Naive thymus-derived CD4-positive, alpha-beta T cell (primary cell): ENCODE results near the gene TMEM150A. TPM values are rescaled to one million over a fixed set of nuclear protein-coding genes. Genes with fewer than 3 reads are reported as not detected.
"Not testable (repeated sequence)": the region's sequence is repeated elsewhere in the genome, so short reads cannot be mapped to it uniquely, and the experiment has no call there.

Experiments used
- ATAC-seq: fragments of 150-1000 bp; cut with Tn5 transposase; 2 replicates; pipeline ENCODE4 v1.10.0; 2021; ENCODE audit warnings: mild to moderate bottlenecking, moderate library complexity
- CTCF ChIA-PET: fragments of 350-600 bp; sonication (Branson Sonifier 250); formaldehyde crosslinking; loops from one replicate; lab custom pipeline; 2021; ENCODE audit warnings: antibody characterized with exemption; lab: Charles Lee
- POLR2A ChIA-PET: fragments of 350-600 bp; sonication (Branson Sonifier 250); formaldehyde crosslinking; loops from one replicate; lab custom pipeline; 2021; ENCODE audit warnings: antibody characterized with exemption, inconsistent platforms; lab: Charles Lee
- DNase-seq, 9 donors: peaks; one replicate each; pipeline versions ENCODE4 v3.0.0 to v3.0.0-alpha.2; 2020 to 2022; ENCODE audit warnings: mixed read lengths in 1 of 9
- H3K27ac ChIP-seq: one replicate; pipeline ENCODE4 v1.7.0; 2013; ENCODE audit warnings: mild to moderate bottlenecking, low read depth, low read length, moderate library complexity
- H3K27me3 ChIP-seq, 2 donors: one replicate each; pipeline ENCODE4 v1.7.0; 2013; ENCODE audit warnings: low read length in 2 of 2, mild to moderate bottlenecking in 2 of 2, moderate library complexity in 2 of 2; ENCODE audit not compliant: control insufficient read depth in 2 of 2, insufficient read depth in 2 of 2
- H3K36me3 ChIP-seq, 3 experiments: 1 replicate in 2 of 3; 2 replicates in 1 of 3; pipeline ENCODE4 v1.7.0; 2013; ENCODE audit warnings: low read length in 3 of 3, mild to moderate bottlenecking in 3 of 3, moderate library complexity in 1 of 3; ENCODE audit not compliant: insufficient read depth in 3 of 3, control insufficient read depth in 2 of 3
- H3K4me1 ChIP-seq, 2 donors: one replicate each; pipeline ENCODE4 v1.7.0; 2013; ENCODE audit warnings: low read length in 2 of 2, mild to moderate bottlenecking in 2 of 2, moderate library complexity in 1 of 2; ENCODE audit not compliant: control insufficient read depth in 2 of 2, insufficient read depth in 2 of 2
- H3K4me3 ChIP-seq: 2 replicates; pipeline ENCODE4 v1.7.0; 2013; ENCODE audit warnings: mild to moderate bottlenecking, low read length
- H3K9me3 ChIP-seq, 3 experiments: 1 replicate in 2 of 3; 2 replicates in 1 of 3; pipeline ENCODE4 v1.7.0; 2013; ENCODE audit warnings: low read length in 3 of 3; ENCODE audit not compliant: control insufficient read depth in 2 of 3
- H3K27ac Mint-ChIP-seq, 9 donors: one replicate each; pipeline ENCODE4 v1.8.0; 2020 to 2022; ENCODE audit warnings: mixed read lengths in 9 of 9, mild to moderate bottlenecking in 8 of 9, moderate library complexity in 5 of 9, inconsistent platforms in 2 of 9
- H3K27me3 Mint-ChIP-seq, 5 donors: one replicate each; pipeline ENCODE4 v1.8.0; 2021 to 2022; ENCODE audit warnings: mixed read lengths in 5 of 5, mild to moderate bottlenecking in 1 of 5
- H3K36me3 Mint-ChIP-seq, 5 donors: one replicate each; pipeline ENCODE4 v1.8.0; 2020 to 2022; ENCODE audit warnings: mixed read lengths in 5 of 5, mild to moderate bottlenecking in 3 of 5, inconsistent platforms in 1 of 5
- H3K4me1 Mint-ChIP-seq, 7 donors: one replicate each; pipeline ENCODE4 v1.8.0; 2020 to 2022; ENCODE audit warnings: mixed read lengths in 7 of 7, mild to moderate bottlenecking in 3 of 7, inconsistent platforms in 1 of 7
- H3K4me3 Mint-ChIP-seq, 10 donors: one replicate each; pipeline ENCODE4 v1.8.0; 2020 to 2022; ENCODE audit warnings: mild to moderate bottlenecking in 10 of 10, mixed read lengths in 10 of 10, moderate library complexity in 6 of 10, inconsistent platforms in 2 of 10
- H3K9me3 Mint-ChIP-seq, 11 donors: one replicate each; pipeline ENCODE4 v1.8.0; 2020 to 2022; ENCODE audit warnings: mixed read lengths in 11 of 11, mild to moderate bottlenecking in 4 of 11, inconsistent platforms in 1 of 11, moderate library complexity in 1 of 11
- intact Hi-C, 2 donors: fragments of 100-400 bp; cut with micrococcal nuclease; formaldehyde crosslinking; loops; one replicate each; pipeline ENCODE4 v1.15.1; 2023
- polyA plus RNA-seq, 2 donors: library from polyadenylated mRNA; unstranded; fragments of 300-500 nt; fragmentation: Illumina TruSeq; gene quantifications; one replicate each; pipeline ENCODE4 v1.2.3, GENCODE V29; 2021
- total RNA-seq, 6 experiments: library from RNA in 5 of 6; stranded (reverse) in 5 of 6; gene quantifications; 1 replicate in 5 of 6; 2 replicates in 1 of 6; pipeline ENCODE4 v1.2.3 and lab custom pipeline; 2021 to 2026

The TMEM150A gene
- total and polyA plus RNA-seq, 7 experiments from 2014 or later: 5.1 to 17.8 (median 11.2) TPM

GRCh38 chr2:85604133-85604444 lies 1.6 kb upstream of the TMEM150A start:
- H3K4me1 ChIP-seq, H3K27me3 Mint-ChIP-seq, H3K9me3 Mint-ChIP-seq, DNase-seq, H3K9me3 ChIP-seq, H3K27me3 ChIP-seq, ATAC-seq, H3K4me3 ChIP-seq: not testable (repeated sequence)
- peaks cover 19 to 58% (median 50%) of the 10 kb centered on the region in 7 donors for H3K4me1 Mint-ChIP-seq
- peaks cover 0 to 14% (median 4%) of the 10 kb centered on the region in 5 donors for H3K36me3 Mint-ChIP-seq
- peak overlapping the region in 4 of 9 donors; percentile 43 to 85 (median 72) for H3K27ac Mint-ChIP-seq
- peak overlapping the region in 9 of 10 donors; percentile 8 to 98 (median 90) for H3K4me3 Mint-ChIP-seq
- CTCF ChIA-PET: interaction anchor here (1.1 to 1.4 kb wide), 2 partner anchors 34 to 47 kb away, joined by 3 read pairs; no protein-coding TSS in a partner anchor
- peak overlapping the region; percentile 0 for H3K27ac ChIP-seq
- POLR2A ChIA-PET: interaction anchor here (0.7 to 4.2 kb wide), 7 partner anchors 8 to 502 kb away, joined by 3 to 35 read pairs (median 12); partner anchors contain the start of genes C2orf68, MAT2A, POLR1A and PTCD3
- H3K36me3 ChIP-seq: peaks cover 0 to 35% (median 5%) of the 10 kb centered on the region in 3 experiments
- intact Hi-C loops: loop anchor here in 1 of 2 donors (5.0 kb wide), 1 partner anchor 838 kb away; the partner anchor contains the start of gene KDM3A

DNA sequence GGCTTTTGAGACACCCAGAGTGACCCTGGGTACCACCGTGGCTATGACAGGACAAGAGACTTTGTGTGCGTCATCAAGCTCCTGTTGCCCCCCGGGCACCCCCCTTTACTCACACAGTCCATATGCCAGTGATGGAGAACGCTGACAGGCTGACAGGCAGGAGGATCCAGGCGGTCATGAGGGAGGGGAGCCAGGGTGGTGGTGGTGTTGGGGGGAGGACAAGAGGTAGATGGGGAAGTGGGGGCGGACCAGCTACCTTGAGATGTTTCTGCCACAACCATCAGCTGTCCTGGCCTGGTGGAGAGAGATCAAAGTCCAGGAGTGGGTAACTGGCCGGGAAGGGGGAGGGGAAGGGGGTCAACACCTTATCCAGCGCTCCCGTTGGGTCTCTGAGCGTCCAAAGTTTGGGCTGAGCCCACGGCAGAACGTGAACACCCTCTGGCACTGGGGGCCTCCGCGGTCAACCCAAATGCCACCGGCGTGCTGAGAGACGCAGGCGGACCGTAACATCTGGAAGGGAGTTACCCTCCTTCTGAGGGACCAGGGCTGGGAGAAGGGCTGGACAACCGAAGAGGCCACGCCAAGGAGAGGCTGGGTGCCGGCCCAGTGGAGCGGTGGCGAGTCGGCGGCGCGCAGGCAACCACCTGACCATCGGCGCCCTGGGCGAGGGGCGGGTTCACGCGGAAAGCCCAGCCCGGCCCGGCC lies 575 bp downstream of the TMEM150A start:
- H3K27me3 Mint-ChIP-seq: peaks cover 0 to 2% (median 0%) of the 10 kb centered on the region in 5 donors
- H3K9me3 ChIP-seq: no peaks in the 10 kb centered on the region
- ChIA-PET CTCF (no interaction called here), POLR2A (interaction anchor here (1.0 to 3.7 kb wide), 8 partner anchors 10 to 63 kb away, joined by 3 to 19 read pairs (median 6); partner anchors contain the start of genes C2orf68, GGCX and MAT2A)
- peaks cover 0 to 31% (median 0%) of the 10 kb centered on the region in 3 experiments for H3K36me3 ChIP-seq
- H3K27me3 ChIP-seq: no peaks in the 10 kb centered on the region
- intact Hi-C loops: loop anchor here (1.0 to 5.0 kb wide), 11 partner anchors 9 to 840 kb away; partner anchors contain the start of genes MAT2A (in 2 of the 2), VAMP5 (in 2 of the 2), C2orf68 (in 1 of the 2) and GGCX (in 1 of the 2)
- DNase-seq (no peak), ATAC-seq (peak; percentile 24)
- peak overlapping the region in 8 of 9 donors; percentile 68 to 96 (median 82) for H3K27ac Mint-ChIP-seq
- peaks cover 17 to 45% (median 40%) of the 10 kb centered on the region in 7 donors for H3K4me1 Mint-ChIP-seq
- H3K4me3 ChIP-seq: peak overlapping the region; percentile 99
- peak overlapping the region; percentile 81 for H3K27ac ChIP-seq
- H3K36me3 Mint-ChIP-seq: peaks cover 0 to 2% (median 0%) of the 10 kb centered on the region in 5 donors
- peaks cover 7 to 10% of the 10 kb centered on the region in 2 donors for H3K4me1 ChIP-seq
- peak overlapping the region; percentile 75 to 93 (median 86) for H3K4me3 Mint-ChIP-seq
- H3K9me3 Mint-ChIP-seq: no peaks in the 10 kb centered on the region

DNA sequence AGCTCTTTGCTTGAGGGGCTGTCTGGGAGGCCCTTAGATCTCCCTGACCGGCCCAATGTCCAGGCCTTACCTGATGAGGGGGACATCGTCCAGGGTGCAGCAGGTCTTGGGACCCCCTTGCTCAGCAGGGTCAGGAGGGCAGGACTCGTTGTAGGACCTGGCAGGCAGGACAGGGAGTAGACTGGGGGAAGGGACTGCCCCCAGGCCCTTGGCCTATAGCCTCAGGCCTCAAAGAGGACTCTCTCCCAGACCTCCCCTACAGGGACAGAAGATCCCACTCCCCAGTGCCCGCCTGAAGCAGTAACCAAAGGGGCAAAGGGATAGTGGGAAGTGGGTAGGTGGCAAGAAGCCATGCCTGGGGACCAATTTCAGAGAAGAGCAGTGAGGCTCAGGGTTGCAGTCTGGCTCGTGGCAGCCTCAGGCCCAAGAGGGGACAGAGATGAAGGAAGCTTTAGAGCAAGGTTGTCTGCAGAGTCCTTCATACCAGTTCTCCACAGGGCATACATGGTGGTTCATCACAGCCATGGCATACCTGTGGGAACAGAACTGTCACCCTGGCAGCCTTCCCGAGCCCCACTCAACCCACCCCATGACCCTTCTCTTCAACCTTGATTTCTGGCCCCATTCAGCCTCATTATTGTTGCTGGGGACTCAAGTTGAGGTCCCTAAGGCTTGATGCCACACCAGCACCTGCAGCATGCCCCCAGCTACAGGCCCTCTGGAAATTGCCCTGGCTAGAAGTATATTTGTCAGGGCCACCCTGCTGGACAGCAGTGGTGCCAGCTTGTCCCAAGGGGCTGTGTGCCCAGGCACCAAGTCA lies 1.3 kb downstream of the TMEM150A start:
- H3K9me3 Mint-ChIP-seq: no peaks in the 10 kb centered on the region
- H3K36me3 Mint-ChIP-seq: peaks cover 0 to 2% (median 0%) of the 10 kb centered on the region in 5 donors
- H3K27me3 ChIP-seq: no peaks in the 10 kb centered on the region
- peak overlapping the region in 8 of 9 donors; percentile 68 to 96 (median 81) for H3K27ac Mint-ChIP-seq
- intact Hi-C loops: loop anchor here in 1 of 2 donors (5.0 kb wide), 1 partner anchor 841 kb away; the partner anchor contains the start of gene KDM3A
- peaks cover 14 to 17% of the 10 kb centered on the region in 2 donors for H3K4me1 ChIP-seq
- peaks cover 24 to 51% (median 41%) of the 10 kb centered on the region in 7 donors for H3K4me1 Mint-ChIP-seq
- H3K4me3 ChIP-seq: no peak overlapping the region
- ChIA-PET POLR2A (interaction anchor here (1.4 to 3.7 kb wide), 7 partner anchors 10 to 62 kb away, joined by 4 to 19 read pairs (median 11); partner anchors contain the start of genes C2orf68, MAT2A, USP39 and VAMP5), CTCF (no interaction called here)
- H3K4me3 Mint-ChIP-seq: peak overlapping the region; percentile 75 to 93 (median 86)
- peaks cover 0 to 2% (median 0%) of the 10 kb centered on the region in 5 donors for H3K27me3 Mint-ChIP-seq
- ATAC-seq (no peak), DNase-seq (no peak)
- peaks cover 0 to 25% (median 0%) of the 10 kb centered on the region in 3 experiments for H3K36me3 ChIP-seq
- H3K9me3 ChIP-seq: no peaks in the 10 kb centered on the region
- peak overlapping the region; percentile 81 for H3K27ac ChIP-seq

- H3K27me3 Mint-ChIP-seq: peaks cover 0 to 2% (median 0%) of the 10 kb centered on the region in 5 donors
- Histone ChIP-seq H3K36me3 (peaks cover 0 to 25% (median 0%) of the 10 kb centered on the region in 3 experiments), H3K9me3 (no peaks in the 10 kb centered on the region), H3K27me3 (no peaks in the 10 kb centered on the region), H3K27ac (peak overlapping the region; percentile 81), H3K4me3 (no peak overlapping the region), H3K4me1 (peaks cover 15 to 18% of the 10 kb centered on the region in 2 donors)
- H3K4me3 Mint-ChIP-seq: peak overlapping the region in 3 of 10 donors; percentile 43 to 93 (median 89)
- H3K27ac Mint-ChIP-seq: peak overlapping the region in 2 of 9 donors; percentile 62 to 70
- ChIA-PET POLR2A (interaction anchor here (0.5 to 3.3 kb wide), 5 partner anchors 11 to 683 kb away, joined by 3 to 13 read pairs (median 8); partner anchors contain the start of genes C2orf68, USP39, VAMP5 and VAMP8), CTCF (interaction anchor here (0.9 kb wide), 1 partner anchor 17 kb away, joined by 3 read pairs; no protein-coding TSS in a partner anchor)
- ATAC-seq: no peak
- intact Hi-C loops: loop anchor here in 1 of 2 donors (5.0 kb wide), 1 partner anchor 842 kb away; the partner anchor contains the start of gene KDM3A
- no peaks in the 10 kb centered on the region for H3K9me3 Mint-ChIP-seq
- DNase-seq: no peak
- peaks cover 0 to 6% (median 0%) of the 10 kb centered on the region in 5 donors for H3K36me3 Mint-ChIP-seq
- peaks cover 24 to 54% (median 40%) of the 10 kb centered on the region in 7 donors for H3K4me1 Mint-ChIP-seq
Observed at GRCh38 chr2:85600235-85600575, 2.3 kb downstream of the TMEM150A start.

DNA sequence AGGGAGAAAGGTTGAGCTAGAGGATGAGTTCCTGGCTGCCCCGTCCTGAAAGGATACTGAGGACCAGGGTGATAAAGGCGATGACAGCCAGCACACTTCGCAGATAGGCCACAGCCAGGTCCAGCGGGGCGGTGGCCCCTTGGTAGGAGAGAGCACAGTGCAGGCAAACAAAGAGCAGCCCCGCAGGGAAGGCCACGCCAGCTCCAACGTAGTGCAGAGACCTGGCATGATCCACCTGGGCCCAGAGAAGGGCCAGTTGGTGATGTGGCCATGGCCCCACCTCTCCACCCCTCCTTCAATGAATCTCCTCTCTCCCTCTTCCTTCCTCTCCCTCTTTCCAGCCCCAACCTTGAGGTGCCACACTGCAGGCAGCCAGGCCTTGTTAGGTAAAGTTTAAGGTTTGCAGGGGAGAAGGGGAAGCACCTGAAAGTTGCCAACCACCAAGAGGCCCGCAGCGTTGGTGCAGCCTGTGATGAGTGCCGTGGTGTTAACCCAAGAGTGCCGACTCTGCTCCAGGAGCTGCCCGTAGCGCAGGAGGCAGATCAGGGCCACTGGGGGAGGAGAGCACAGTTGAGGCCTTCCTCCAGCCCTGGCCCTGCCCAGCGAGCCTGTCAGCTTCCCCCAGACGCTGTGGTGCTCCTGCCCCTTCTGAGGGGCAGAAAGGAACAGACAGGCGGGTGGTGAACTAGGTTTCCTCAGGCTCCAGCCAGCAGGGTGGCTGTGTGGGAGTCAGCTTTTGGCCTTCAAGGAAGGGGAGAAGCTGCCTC lies 2.8 kb downstream of the TMEM150A start:
- H3K4me1 Mint-ChIP-seq: peaks cover 26 to 54% (median 38%) of the 10 kb centered on the region in 7 donors
- peak overlapping the region in 3 of 9 donors; percentile 16 to 32 (median 18) for H3K27ac Mint-ChIP-seq
- CTCF ChIA-PET: interaction anchor here (0.9 kb wide), 1 partner anchor 17 kb away, joined by 3 read pairs; no protein-coding TSS in a partner anchor
- DNase-seq (no peak), ATAC-seq (no peak)
- H3K27me3 ChIP-seq: no peaks in the 10 kb centered on the region
- peaks cover 0 to 6% (median 0%) of the 10 kb centered on the region in 5 donors for H3K36me3 Mint-ChIP-seq
- peak overlapping the region; percentile 19 for H3K27ac ChIP-seq
- no peaks in the 10 kb centered on the region for H3K9me3 ChIP-seq
- POLR2A ChIA-PET: interaction anchor here (0.5 to 3.3 kb wide), 6 partner anchors 12 to 683 kb away, joined by 3 to 13 read pairs (median 6); partner anchors contain the start of genes C2orf68, USP39, VAMP5 and VAMP8
- intact Hi-C loops: loop anchor here in 1 of 2 donors (5.0 kb wide), 1 partner anchor 843 kb away; the partner anchor contains the start of gene KDM3A
- peaks cover 0 to 2% (median 0%) of the 10 kb centered on the region in 5 donors for H3K27me3 Mint-ChIP-seq
- H3K9me3 Mint-ChIP-seq: no peaks in the 10 kb centered on the region
- peaks cover 19 to 20% of the 10 kb centered on the region in 2 donors for H3K4me1 ChIP-seq
- peak overlapping the region in 2 of 10 donors; percentile 43 to 89 for H3K4me3 Mint-ChIP-seq
- peaks cover 0 to 25% (median 0%) of the 10 kb centered on the region in 3 experiments for H3K36me3 ChIP-seq
- no peak overlapping the region for H3K4me3 ChIP-seq
